H1 (cell line): ENCODE data around the gene LANCL1. TPM values are rescaled to one million over a fixed set of nuclear protein-coding genes. Genes with fewer than 3 reads are reported as not detected.

Source experiments
- CTBP2 ChIP-seq: IDR thresholded peaks from 2 replicates; pipeline ENCODE4 v1.7.0; 2011; ENCODE audit warnings: borderline replicate concordance, mild to moderate bottlenecking, moderate library complexity, mixed read lengths, low read length; ENCODE audit not compliant: insufficient read depth, insufficient read length
- polyA plus RNA-seq, 7 experiments: library from polyadenylated mRNA; depleted of rRNA in 3 of 7; stranded (reverse) in 5 of 7; unstranded in 2 of 7; fragments of >200 nt in 5 of 7; fragments of 200-250 nt in 2 of 7; gene quantifications; 1 replicate in 5 of 7; 2 replicates in 1 of 7; 4 replicates in 1 of 7; pipeline versions ENCODE4 v1.2.1 to v1.2.3, GENCODE V29; 2011 to 2013; ENCODE audit warnings: missing spikeins in 2 of 7, mixed read lengths in 2 of 7
- total RNA-seq: library from RNA; stranded (reverse); fragmentation: NEBNext Ultra II Directional; extraction: Animal tissue kit (Norgen Biotek cat#: 25700); gene quantifications from 2 replicates; pipeline ENCODE4 v1.2.1, GENCODE V29; 2021

LANCL1 gene
- total and polyA plus RNA-seq, 2 of the 8 experiments (the other 6 are each of a cell fraction or from before 2014, with no cell fraction given), result 26.2 to 48.7 TPM

DNA sequence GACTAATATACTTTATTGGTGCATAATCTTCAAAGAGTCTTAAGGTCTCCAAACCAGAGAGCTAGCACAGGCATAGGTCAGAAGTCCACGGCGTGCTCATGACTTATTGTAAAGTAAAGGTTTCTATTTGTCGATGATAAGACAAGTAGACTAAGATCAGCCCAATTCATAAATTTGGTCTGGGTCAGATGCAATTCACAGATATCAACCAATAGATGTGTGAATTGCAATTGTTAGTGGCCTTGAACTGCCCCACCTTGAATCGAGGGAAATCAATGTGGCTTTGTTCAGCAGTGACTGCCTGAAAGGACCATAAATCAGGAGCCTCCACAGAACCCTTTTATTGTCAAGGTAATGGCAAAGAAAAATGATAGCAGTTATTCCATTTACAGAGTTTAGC, 40.7 kb upstream of the LANCL1 start (continued):
- no peak for TF ChIP-seq CTBP2
